Measurements from ENCODE around the gene RYK.

DNA sequence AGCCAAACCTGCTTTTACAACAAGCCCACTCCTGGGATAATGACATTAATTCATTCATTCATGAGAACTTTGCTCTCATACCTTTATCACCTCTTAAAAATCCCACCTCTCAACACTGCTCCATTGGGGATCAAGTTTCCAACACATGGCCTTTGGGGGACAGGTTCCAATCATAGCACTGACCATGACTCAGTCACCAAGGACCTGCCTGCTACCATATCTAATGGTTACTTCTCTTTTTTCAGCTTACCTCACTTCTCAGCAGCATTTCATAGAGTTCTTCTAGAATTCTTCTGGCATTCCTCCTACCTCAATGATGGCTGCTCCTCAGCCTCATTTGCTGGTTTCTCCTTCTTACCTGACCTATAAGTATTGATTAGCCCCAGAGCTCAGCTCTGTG is 36.9 kb upstream of the RYK start:
- TF ChIP-seq, protein P1, sequence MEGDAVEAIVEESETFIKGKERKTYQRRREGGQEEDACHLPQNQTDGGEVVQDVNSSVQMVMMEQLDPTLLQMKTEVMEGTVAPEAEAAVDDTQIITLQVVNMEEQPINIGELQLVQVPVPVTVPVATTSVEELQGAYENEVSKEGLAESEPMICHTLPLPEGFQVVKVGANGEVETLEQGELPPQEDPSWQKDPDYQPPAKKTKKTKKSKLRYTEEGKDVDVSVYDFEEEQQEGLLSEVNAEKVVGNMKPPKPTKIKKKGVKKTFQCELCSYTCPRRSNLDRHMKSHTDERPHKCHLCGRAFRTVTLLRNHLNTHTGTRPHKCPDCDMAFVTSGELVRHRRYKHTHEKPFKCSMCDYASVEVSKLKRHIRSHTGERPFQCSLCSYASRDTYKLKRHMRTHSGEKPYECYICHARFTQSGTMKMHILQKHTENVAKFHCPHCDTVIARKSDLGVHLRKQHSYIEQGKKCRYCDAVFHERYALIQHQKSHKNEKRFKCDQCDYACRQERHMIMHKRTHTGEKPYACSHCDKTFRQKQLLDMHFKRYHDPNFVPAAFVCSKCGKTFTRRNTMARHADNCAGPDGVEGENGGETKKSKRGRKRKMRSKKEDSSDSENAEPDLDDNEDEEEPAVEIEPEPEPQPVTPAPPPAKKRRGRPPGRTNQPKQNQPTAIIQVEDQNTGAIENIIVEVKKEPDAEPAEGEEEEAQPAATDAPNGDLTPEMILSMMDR (IDR thresholded peaks at IDR 0.05; ENCODE audit: low read depth, low read length, poor library complexity, severe bottlenecking), result no peak
- TF ChIP-seq EZH2phosphoT487 (IDR thresholded peaks at IDR 0.05; ENCODE audit: borderline replicate concordance, low read length), result no peak
